ENCODE measurements around the gene EPS15.

EPS15 gene

DNA sequence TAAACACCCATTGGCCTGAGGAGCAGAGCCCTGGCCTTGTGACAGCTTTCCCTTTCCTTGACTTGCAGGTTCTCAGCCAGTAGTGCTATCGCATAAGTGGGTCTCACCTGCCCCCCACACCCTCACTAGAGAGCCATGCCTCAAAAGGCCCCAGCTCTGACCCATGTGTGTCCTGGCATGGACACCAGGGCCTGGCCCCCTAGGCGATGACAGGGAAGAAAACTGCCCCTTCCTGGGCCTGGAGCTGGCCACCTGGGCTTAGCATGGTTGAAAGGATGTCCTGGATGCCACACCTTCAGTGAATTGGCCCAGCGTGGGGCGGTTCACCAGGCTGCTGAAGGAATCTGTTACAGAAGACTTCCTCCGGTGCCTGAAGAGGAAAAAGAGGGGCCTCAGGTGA is 207.2 kb downstream of the EPS15 start:
- ATAC-seq = no peak

DNA sequence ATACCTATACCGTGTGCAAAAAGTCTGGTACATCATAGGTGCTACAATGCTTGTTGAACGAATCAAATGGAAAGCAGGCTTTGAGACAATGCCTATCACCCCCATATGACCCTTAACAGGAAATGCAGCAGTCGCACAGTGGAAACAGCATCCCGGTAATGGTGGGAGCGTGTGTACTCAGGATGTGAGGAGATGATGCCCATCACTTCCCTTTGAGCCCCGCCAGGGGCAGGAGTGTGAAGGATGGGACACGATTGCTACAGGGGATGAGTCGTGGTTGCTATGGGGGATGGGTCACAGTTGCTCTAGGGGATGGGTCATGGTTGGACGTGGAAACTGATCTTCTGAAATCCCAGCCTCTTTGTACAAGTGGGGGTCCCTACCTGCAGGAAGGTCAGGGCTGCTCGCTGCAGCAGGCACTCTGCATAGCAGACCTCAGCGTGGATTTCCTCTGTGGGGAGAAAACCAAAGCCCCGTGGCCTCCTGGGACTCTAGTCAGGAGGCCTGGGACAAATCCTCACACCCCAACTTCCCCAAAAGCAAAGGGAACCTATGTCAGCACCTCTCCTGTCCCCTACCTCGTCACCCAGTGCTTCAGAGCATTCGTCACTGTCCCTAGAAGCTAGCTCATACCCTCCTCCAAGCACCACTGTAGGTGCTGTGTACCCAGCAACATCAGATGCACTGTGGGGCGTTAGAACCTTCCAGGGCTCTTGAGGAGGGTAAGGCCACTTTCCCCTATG is 208.0 kb downstream of the EPS15 start:
- no peak for ATAC-seq

DNA sequence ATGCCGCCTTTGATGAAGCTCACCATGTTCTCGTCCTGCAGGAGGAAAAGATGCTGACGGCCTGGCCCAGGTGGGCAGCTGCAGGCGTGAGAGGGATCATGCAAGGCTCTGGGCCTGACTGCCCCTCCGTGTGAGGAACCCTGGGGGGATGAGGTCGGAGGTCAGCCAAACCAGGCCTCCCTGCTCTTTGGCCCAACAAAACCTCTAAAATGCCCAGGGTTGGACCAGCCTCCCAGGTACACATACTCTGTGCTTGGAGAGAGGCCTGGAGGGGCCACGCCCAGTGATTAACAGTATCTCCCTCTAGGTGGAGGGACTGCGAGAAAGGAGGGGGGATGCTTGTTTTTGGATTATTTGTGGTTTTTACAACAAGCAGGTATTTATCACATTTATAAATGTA is 209.8 kb downstream of the EPS15 start:
- ATAC-seq = no peak

DNA sequence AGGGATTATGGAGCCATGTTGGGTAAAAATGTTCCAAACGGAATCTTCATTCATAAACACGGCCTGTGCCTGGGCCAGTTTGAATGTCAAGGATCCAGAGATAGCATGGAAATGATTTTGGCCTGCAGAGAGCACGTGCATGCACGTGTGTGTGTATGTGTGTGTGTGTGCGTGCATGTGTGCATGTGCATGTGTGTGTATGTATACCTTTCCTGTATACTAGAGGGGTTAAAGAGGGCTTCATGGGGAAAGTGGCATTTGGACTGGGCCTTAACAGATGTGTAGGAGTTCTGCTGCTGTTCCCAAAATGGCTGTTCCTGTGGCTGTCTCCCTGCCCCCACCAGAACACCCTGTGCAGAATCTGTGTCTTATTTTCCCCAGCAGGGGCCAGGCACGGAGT is 210.4 kb downstream of the EPS15 start:
- ATAC-seq = no peak

DNA sequence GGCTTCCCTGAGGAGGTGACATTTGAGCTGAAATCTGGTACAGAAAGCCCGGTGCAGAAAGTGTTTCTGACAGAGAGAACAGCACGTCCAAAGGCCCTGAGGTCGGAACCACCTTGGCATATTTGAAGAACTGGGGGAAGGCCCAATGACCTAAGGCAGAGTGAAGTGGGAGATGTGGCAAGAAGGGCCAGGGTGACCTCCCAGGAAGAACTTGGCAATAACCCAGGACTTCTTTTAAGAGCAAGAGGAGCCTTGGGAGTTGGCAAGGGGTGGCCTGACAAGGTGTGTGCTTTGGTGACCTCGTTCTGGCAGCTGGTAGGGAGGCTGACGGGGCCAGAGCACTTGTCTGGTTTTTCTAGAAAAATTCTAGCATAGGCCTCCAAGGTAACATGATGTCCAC is 212.1 kb downstream of the EPS15 start:
- ATAC-seq = no peak

DNA sequence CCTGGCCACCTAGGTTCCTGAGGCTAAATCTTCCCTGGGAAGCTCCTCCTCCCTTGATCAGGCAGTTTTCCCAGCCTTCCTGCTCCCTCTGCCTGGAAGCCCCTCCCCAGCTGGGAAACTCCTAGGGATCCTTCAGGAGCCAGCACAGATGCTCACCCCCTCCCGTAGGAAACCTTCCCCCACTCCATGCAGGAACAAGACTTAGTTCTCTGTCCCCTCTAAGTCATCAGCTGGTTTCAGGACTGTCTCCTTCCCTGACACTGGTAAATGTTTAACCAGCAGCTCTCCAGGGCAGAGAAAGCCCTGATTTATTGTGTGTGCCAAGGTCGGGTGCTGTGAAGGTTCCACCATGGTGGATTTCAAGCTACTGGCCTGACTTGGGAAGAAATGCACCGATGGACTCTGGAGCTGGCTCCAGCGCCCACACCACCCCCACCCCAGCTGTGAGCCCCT is 213.7 kb downstream of the EPS15 start:
- no peak for ATAC-seq

DNA sequence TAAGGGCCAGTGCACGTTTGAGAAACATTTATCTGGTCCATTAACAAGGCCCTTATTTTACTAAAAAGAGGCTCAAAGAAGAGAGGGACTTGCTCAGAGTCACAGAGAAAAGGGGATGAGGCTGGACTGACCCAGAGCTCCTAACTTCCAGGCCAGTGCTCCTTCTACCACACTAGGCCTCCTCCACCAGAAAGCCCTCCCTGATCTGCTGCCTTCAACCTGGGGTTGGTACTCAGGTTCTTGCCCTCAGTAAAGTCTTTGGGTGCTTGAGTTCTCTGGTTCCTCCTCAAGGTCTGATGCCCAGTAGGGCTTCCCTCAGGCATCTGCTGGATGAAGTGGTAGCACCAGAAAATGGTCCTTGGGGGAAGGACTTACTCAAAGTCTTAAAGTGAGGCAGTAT is 214.7 kb downstream of the EPS15 start:
- no peak for ATAC-seq

Data from activated CD4-positive, CD25-positive, alpha-beta regulatory T cell treated with anti-CD3 and anti-CD28 coated beads, Interleukin-2, amount 50 U/mL, for 24 hours (primary cell).